NB4 (cell line): ENCODE results near the gene CALML3.

Source experiments
- CTCF ChIP-seq: IDR thresholded peaks from one replicate; pipeline ENCODE4 v1.5.1; 2012; ENCODE audit warnings: low read depth, low read length
- POLR2A ChIP-seq: IDR thresholded peaks from 2 replicates; pipeline ENCODE4 v1.6.1; 2011; ENCODE audit warnings: mild to moderate bottlenecking; ENCODE audit not compliant: insufficient read length; ENCODE audit errors: extremely low read depth

GRCh38 chr10:5493691-5494090 is 31.1 kb upstream of the CALML3 start:
- TF ChIP-seq POLR2A = no peak
- TF ChIP-seq CTCF = no peak
